Ishikawa (cell line): ENCODE data around the gene TBC1D9.

Source experiments
- CEBPB ChIP-seq: IDR thresholded peaks from 2 replicates; pipeline ENCODE4 v1.6.1; 2012
- CREB1 ChIP-seq: IDR thresholded peaks from 2 replicates; pipeline ENCODE4 v1.6.1; 2012; ENCODE audit warnings: low read depth
- EP300 ChIP-seq: IDR thresholded peaks from 2 replicates; pipeline ENCODE4 v1.6.1; 2012; ENCODE audit warnings: borderline replicate concordance
- RAD21 ChIP-seq: IDR thresholded peaks from 2 replicates; pipeline ENCODE4 v1.6.1; 2012; ENCODE audit warnings: low read depth
- TAF1 ChIP-seq: IDR thresholded peaks from 2 replicates; pipeline ENCODE4 v1.6.1; 2012; ENCODE audit warnings: low read depth, mild to moderate bottlenecking
- TCF12 ChIP-seq: IDR thresholded peaks from 2 replicates; pipeline ENCODE4 v1.6.1; 2012; ENCODE audit warnings: low read depth
- YY1 ChIP-seq: IDR thresholded peaks from 2 replicates; pipeline ENCODE4 v1.6.1; 2012; ENCODE audit warnings: low read depth
- ZBTB7A ChIP-seq: IDR thresholded peaks from 2 replicates; pipeline ENCODE4 v1.6.1; 2012; ENCODE audit warnings: low read depth
- TF ChIP-seq, protein P1 (sequence below): IDR thresholded peaks from 2 replicates; pipeline ENCODE4 v1.6.1; 2012; ENCODE audit warnings: low read depth, mild to moderate bottlenecking
- TF ChIP-seq, protein P2 (sequence below): IDR thresholded peaks from 2 replicates; pipeline ENCODE4 v1.6.1; 2012
- TF ChIP-seq, protein P3 (sequence below): IDR thresholded peaks from 2 replicates; pipeline ENCODE4 v1.6.1; 2012

DNA sequence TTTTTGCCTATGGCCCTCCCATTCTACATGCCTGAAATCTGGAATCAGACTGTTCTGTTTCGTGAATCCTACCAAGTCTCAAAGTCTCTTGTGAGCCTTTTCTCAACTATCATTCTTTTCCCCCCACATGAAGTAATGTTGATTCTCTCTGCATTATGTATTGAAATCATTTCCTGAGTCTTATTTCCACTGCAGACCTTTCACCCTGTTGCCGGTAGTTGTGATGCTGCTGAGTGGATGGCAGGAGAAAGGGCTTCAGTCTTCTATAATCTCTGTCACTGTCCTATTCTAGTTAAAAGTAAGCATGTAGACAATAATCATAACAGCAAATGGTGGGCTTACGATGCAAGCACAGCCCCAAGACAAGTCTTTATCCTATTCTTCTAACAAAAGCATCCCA lies 75.0 kb downstream of the TBC1D9 start:
- TF ChIP-seq, protein P1, sequence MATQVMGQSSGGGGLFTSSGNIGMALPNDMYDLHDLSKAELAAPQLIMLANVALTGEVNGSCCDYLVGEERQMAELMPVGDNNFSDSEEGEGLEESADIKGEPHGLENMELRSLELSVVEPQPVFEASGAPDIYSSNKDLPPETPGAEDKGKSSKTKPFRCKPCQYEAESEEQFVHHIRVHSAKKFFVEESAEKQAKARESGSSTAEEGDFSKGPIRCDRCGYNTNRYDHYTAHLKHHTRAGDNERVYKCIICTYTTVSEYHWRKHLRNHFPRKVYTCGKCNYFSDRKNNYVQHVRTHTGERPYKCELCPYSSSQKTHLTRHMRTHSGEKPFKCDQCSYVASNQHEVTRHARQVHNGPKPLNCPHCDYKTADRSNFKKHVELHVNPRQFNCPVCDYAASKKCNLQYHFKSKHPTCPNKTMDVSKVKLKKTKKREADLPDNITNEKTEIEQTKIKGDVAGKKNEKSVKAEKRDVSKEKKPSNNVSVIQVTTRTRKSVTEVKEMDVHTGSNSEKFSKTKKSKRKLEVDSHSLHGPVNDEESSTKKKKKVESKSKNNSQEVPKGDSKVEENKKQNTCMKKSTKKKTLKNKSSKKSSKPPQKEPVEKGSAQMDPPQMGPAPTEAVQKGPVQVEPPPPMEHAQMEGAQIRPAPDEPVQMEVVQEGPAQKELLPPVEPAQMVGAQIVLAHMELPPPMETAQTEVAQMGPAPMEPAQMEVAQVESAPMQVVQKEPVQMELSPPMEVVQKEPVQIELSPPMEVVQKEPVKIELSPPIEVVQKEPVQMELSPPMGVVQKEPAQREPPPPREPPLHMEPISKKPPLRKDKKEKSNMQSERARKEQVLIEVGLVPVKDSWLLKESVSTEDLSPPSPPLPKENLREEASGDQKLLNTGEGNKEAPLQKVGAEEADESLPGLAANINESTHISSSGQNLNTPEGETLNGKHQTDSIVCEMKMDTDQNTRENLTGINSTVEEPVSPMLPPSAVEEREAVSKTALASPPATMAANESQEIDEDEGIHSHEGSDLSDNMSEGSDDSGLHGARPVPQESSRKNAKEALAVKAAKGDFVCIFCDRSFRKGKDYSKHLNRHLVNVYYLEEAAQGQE: no peak
- TF ChIP-seq CREB1 (no peak), TAF1 (no peak), CEBPB (no peak), EP300 (no peak), ZBTB7A (no peak), TCF12 (no peak), RAD21 (no peak), YY1 (no peak)
- TF ChIP-seq, protein P2, sequence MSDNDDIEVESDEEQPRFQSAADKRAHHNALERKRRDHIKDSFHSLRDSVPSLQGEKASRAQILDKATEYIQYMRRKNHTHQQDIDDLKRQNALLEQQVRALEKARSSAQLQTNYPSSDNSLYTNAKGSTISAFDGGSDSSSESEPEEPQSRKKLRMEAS: no peak
- TF ChIP-seq, protein P3, sequence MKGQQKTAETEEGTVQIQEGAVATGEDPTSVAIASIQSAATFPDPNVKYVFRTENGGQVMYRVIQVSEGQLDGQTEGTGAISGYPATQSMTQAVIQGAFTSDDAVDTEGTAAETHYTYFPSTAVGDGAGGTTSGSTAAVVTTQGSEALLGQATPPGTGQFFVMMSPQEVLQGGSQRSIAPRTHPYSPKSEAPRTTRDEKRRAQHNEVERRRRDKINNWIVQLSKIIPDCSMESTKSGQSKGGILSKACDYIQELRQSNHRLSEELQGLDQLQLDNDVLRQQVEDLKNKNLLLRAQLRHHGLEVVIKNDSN: no peak
